Activated CD8-positive, alpha-beta T cell treated with anti-CD3 and anti-CD28 coated beads for 36 hours (primary cell): ENCODE results near the gene AKR1C2. TPM values are rescaled to one million over a fixed set of nuclear protein-coding genes. Genes with fewer than 3 reads are reported as not detected.
"Not testable (repeated sequence)": the region's sequence is repeated elsewhere in the genome, so short reads cannot be mapped to it uniquely, and the experiment has no call there.

Source experiments
- ATAC-seq: fragments of 200-7000 bp; cut with Tn5 transposase; one replicate; pipeline ENCODE4 v1.10.0; 2021; ENCODE audit warnings: mild to moderate bottlenecking, moderate library complexity
- CTCF ChIA-PET: fragments of 350-600 bp; sonication (Branson Sonifier 250); formaldehyde crosslinking; loops from one replicate; lab custom pipeline; 2021; ENCODE audit warnings: antibody characterized with exemption; lab: Charles Lee
- POLR2A ChIA-PET: fragments of 350-600 bp; sonication (Branson Sonifier 250); formaldehyde crosslinking; loops from one replicate; lab custom pipeline; 2021; ENCODE audit warnings: antibody characterized with exemption; lab: Charles Lee
- DNase-seq: peaks from one replicate; pipeline ENCODE4 v3.0.0-alpha.2; 2020
- H3K27ac Mint-ChIP-seq: one replicate; pipeline ENCODE4 v1.8.0; 2021; ENCODE audit warnings: mild to moderate bottlenecking, mixed read lengths
- H3K27me3 Mint-ChIP-seq: one replicate; pipeline ENCODE4 v1.8.0; 2021; ENCODE audit warnings: mixed read lengths
- H3K36me3 Mint-ChIP-seq: one replicate; pipeline ENCODE4 v1.8.0; 2021; ENCODE audit warnings: low read depth, mixed read lengths
- H3K4me1 Mint-ChIP-seq: one replicate; pipeline ENCODE4 v1.8.0; 2021; ENCODE audit warnings: low read depth, mixed read lengths
- H3K4me3 Mint-ChIP-seq: one replicate; pipeline ENCODE4 v1.8.0; 2021; ENCODE audit warnings: mild to moderate bottlenecking, moderate library complexity, mixed read lengths
- H3K9me3 Mint-ChIP-seq: one replicate; pipeline ENCODE4 v1.8.0; 2021; ENCODE audit warnings: mixed read lengths
- intact Hi-C: fragments of 100-400 bp; cut with micrococcal nuclease; formaldehyde crosslinking; loops from one replicate; pipeline ENCODE4 v1.10.0; 2022
- total RNA-seq, 2 experiments: library from RNA; stranded (reverse); gene quantifications; one replicate each; pipeline ENCODE4 v1.2.3, GENCODE V29; 2021
- TF ChIP-seq, protein P1 (sequence below): fragments of 200-600 bp; IDR thresholded peaks from one replicate; pipeline ENCODE4 v1.8.0; 2022; ENCODE audit warnings: antibody characterized with exemption, mild to moderate bottlenecking

Gene AKR1C2
- total RNA-seq, 2 experiments from 2014 or later: not detected

DNA sequence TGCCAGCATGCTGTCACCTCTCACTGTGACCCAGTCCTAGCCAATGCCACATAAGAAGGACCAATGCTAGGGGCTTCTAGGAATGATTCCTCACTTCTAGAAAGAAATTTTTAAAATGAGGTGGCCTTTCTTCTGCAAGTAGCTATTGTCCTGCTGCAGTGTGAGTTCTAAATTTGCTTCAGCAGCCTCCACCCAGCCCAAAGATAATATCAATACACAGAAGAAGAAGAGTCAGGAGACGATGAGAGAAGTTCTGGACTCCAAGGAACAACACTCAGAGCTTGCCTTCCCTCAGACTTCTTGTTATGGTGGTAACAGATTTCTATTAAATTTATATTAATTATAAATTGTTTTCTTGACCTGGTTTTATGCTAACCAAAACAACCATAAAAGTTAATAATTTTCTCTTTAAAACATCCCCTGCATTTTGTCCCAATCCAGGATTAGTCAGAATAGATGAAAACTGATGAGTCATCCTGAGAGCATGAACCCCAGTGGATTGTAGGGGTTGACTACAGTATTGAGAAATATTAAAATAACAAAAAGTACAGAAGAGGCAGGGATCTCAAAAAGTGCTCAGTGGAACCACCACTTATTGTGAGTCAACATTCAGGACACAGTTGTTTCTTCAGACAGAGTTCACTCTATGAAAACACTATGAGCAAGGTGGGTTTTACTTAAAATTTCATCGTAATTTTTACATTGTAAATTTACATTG is 29.6 kb upstream of the AKR1C2 start:
- ATAC-seq (no peak), DNase-seq (no peak)
- Mint-ChIP-seq H3K27me3 (peaks cover 3% of the 10 kb centered on the region), H3K27ac (no peak overlapping the region), H3K4me3 (no peak overlapping the region), H3K4me1 (no peaks in the 10 kb centered on the region), H3K36me3 (peaks cover 5% of the 10 kb centered on the region), H3K9me3 (peaks cover 33% of the 10 kb centered on the region)
- CTCF ChIA-PET: no interaction called here
- intact Hi-C loops: no loop called here
- POLR2A ChIA-PET: no interaction called here
- TF ChIP-seq, protein P1, sequence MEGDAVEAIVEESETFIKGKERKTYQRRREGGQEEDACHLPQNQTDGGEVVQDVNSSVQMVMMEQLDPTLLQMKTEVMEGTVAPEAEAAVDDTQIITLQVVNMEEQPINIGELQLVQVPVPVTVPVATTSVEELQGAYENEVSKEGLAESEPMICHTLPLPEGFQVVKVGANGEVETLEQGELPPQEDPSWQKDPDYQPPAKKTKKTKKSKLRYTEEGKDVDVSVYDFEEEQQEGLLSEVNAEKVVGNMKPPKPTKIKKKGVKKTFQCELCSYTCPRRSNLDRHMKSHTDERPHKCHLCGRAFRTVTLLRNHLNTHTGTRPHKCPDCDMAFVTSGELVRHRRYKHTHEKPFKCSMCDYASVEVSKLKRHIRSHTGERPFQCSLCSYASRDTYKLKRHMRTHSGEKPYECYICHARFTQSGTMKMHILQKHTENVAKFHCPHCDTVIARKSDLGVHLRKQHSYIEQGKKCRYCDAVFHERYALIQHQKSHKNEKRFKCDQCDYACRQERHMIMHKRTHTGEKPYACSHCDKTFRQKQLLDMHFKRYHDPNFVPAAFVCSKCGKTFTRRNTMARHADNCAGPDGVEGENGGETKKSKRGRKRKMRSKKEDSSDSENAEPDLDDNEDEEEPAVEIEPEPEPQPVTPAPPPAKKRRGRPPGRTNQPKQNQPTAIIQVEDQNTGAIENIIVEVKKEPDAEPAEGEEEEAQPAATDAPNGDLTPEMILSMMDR: no peak

DNA sequence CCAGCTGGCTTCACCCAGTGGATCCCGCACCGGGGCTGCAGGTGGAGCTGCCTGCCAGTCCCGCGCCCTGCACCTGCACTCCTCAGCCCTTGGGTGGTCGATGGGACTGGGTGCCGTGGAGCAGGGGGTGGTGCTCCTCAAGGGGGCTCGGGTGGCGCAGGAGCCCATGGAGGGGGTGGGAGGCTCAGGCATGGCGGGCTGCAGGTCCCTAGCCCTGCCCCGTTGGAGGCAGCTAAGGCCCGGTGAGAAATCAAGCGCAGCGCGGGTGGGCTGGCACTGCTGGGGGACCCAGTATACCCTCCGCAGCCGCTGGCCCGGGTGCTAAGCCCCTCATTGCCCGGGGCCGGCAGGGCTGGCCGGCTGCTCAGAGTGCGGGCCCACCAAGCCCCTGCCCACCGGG is 28.8 kb upstream of the AKR1C2 start:
- intact Hi-C loops, POLR2A ChIA-PET, H3K4me3 Mint-ChIP-seq, H3K36me3 Mint-ChIP-seq, H3K27me3 Mint-ChIP-seq, ATAC-seq, DNase-seq, H3K4me1 Mint-ChIP-seq, H3K27ac Mint-ChIP-seq: not testable (repeated sequence)
- peaks cover 33% of the 10 kb centered on the region for H3K9me3 Mint-ChIP-seq
- CTCF ChIA-PET: interaction anchor here (1.2 kb wide), 1 partner anchor 183 kb away, joined by 3 read pairs; no protein-coding TSS in a partner anchor

DNA sequence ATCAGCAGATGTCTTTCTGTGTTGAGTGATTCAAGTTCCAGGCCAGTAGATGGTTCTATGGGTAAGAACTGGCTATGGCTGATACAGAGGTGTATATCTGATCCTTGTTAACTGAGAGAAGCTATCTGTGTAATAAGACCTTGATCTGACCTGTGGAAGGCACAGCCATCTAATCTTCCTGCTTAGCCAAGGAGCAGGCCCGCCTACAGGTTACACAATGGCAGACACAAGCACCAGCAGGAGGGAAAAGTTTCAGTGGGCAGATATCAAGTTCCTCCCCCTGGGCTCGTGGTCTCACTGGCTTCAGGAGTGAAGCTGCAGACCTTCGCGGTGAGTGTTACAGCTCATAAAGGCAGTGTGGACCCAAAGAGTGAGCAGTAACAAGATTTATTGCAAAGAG is 27.9 kb upstream of the AKR1C2 start:
- intact Hi-C loops, DNase-seq, H3K4me3 Mint-ChIP-seq, H3K4me1 Mint-ChIP-seq, POLR2A ChIA-PET, ATAC-seq, H3K27me3 Mint-ChIP-seq, H3K27ac Mint-ChIP-seq, H3K36me3 Mint-ChIP-seq: not testable (repeated sequence)
- peaks cover 33% of the 10 kb centered on the region for H3K9me3 Mint-ChIP-seq
- CTCF ChIA-PET: interaction anchor here (1.2 kb wide), 1 partner anchor 182 kb away, joined by 3 read pairs; no protein-coding TSS in a partner anchor

DNA sequence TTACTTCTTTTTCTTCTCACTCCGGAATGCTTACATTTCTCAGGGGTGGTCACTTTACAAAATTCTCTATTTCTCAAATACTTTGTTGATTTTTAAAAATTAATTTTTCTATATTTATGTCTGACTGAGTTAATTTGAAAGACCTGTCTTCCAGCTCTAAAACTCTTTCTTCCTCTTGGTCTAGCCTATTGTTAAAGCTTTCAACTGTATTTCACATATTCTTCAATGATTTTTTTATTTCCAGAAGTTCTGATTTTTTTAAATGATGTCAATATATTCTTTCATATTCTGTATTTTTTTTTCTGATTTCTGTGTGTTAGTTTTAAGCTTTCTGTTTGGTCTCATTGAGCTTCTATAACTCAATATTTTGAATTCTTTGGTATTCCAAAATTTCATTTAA is 27.3 kb upstream of the AKR1C2 start:
- TF ChIP-seq, protein P1: no peak
- intact Hi-C loops: no loop called here
- Mint-ChIP-seq H3K27me3 (peaks cover 4% of the 10 kb centered on the region), H3K36me3 (peaks cover 5% of the 10 kb centered on the region), H3K27ac (no peak overlapping the region), H3K4me1 (no peaks in the 10 kb centered on the region), H3K4me3 (no peak overlapping the region), H3K9me3 (peaks cover 32% of the 10 kb centered on the region)
- ATAC-seq (no peak), DNase-seq (no peak)
- POLR2A ChIA-PET: no interaction called here
- CTCF ChIA-PET: no interaction called here

DNA sequence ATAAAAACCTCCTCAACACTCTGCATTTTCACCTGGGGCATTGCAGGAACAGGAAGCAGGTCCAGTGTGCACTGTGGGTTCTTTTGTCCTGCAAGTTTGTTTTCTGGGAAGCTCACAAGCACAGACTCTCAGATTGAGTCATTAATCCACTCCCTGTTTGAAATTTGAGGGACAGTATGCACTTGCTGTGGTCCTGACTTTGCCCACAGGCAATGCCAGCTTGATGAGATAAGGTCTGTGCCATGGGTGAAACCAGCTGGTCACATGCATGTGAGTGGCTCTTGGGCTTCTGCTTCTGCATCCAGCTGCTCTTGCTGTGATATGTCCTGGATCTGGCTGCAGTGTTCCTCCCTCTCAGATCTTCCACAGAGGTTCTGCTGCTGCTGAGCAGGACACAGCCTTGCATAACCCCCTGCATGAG is 21.8 kb upstream of the AKR1C2 start:
- CTCF ChIA-PET, H3K9me3 Mint-ChIP-seq, H3K4me3 Mint-ChIP-seq, DNase-seq, H3K36me3 Mint-ChIP-seq, ATAC-seq, H3K27ac Mint-ChIP-seq, H3K27me3 Mint-ChIP-seq, intact Hi-C loops, POLR2A ChIA-PET, H3K4me1 Mint-ChIP-seq: not testable (repeated sequence)

DNA sequence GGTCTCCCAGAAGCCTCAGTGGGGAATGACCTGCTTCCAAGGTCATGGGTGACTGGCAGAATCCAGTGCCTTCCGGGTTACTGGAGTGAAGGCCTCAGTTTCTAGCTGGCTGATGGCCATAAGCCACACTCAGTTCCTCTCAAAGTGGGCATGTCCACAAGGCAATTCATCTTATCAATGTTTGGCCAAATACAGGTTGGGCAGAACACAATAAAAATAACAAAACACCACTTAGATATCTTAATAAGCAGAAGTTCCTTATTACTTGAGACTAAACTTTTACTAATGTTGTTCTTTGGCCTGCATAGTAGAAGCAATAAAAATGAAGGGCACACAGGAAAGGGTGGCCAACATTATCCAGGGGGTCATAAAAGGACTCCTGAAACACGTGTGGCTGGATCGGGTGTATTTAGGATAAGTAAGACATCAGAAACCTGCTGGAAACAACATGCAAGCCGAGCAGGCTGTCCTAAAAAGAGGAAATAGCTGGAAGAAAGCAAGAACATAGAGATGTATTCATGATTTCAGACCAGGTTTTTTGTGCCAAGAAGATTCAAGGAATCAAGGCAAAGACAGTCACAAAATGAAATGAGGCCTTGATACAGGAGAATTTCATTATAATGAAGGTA is 19.6 kb upstream of the AKR1C2 start:
- intact Hi-C loops: no loop called here
- DNase-seq (no peak), ATAC-seq (no peak)
- H3K9me3 Mint-ChIP-seq: no peaks in the 10 kb centered on the region
- ChIA-PET CTCF (interaction anchor here (1.2 kb wide), 1 partner anchor 173 kb away, joined by 3 read pairs; no protein-coding TSS in a partner anchor), POLR2A (no interaction called here)
- no peak overlapping the region for H3K4me3 Mint-ChIP-seq
- no peaks in the 10 kb centered on the region for H3K36me3 Mint-ChIP-seq
- no peak overlapping the region for H3K27ac Mint-ChIP-seq
- TF ChIP-seq, protein P1: no peak
- no peaks in the 10 kb centered on the region for H3K4me1 Mint-ChIP-seq
- peaks cover 8% of the 10 kb centered on the region for H3K27me3 Mint-ChIP-seq

DNA sequence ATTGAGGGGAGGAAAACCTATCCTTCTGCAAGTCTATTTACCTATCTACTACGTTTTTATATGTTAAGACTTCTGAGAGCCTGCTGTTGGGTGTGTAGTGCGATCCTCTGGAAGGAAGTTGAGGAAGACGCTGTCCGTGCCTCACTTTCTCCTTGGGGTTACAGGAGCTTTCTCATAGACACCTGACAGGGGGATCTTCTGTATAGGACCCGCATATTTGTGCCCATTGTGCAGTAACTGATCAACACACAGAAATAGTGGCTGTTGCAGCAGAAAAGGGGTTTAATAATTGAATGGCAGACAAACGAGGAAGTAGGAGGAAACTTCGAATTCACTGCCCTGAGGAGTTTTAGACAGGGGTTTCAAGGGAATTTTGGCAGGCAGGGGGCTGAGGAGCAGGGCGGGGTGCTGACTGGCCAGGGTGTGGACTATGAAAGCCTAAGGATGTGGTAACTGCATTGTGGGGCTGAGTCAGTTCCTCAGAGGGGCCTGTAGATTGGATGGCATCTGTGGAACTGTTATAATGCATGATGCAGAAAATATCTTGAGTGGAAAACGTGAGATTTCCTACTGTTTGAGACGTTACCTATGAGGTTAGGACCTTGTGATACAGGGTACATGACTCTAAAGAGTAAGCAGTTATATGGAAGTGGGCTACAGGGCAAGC is 18.1 kb upstream of the AKR1C2 start:
- ATAC-seq, POLR2A ChIA-PET, H3K27ac Mint-ChIP-seq: not testable (repeated sequence)

DNA sequence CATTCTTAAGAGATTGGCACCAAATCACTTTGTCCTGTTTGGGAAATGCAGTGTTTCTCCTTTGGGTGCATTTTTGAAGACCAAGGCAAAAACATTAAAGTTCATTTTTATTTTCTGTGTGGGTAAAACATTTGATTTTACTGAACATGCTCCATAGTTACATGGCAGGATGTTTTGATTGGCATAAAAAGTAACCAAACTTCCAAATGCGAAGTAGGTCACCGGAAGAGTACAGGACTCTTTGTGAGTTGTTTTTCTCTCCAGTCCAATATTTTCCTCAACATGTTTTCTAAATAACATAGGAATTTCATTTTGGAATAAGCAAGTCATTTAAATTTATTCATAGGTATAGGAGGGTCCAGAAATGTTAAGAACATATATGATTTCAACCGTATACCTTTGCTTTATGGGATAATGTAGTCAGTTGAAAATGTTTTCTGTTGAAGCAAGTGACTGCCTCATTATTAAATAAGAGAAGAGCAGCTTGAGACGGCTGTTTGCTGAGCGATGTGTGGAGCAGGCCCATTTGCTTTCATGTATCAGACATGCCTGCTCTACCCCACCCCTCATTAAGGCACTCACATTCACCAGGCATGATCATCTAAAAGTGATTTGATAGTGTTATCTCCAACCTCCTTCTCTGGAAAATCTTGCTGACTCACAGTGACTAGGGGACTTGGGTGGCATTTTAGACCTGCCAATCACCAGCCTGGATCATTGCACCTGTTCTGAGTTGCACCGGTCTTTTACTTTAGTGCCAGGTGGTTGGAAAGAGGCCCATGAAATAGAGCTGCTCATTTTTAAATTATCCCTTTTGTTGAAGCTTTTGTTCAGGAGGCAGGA is 16.3 kb upstream of the AKR1C2 start:
- CTCF ChIA-PET, ATAC-seq, H3K27me3 Mint-ChIP-seq, H3K4me1 Mint-ChIP-seq, H3K9me3 Mint-ChIP-seq, intact Hi-C loops, H3K27ac Mint-ChIP-seq, POLR2A ChIA-PET, H3K36me3 Mint-ChIP-seq, H3K4me3 Mint-ChIP-seq, DNase-seq: not testable (repeated sequence)

More for the DNA sequence above, 18.1 kb upstream of the AKR1C2 start:
- H3K36me3 Mint-ChIP-seq, intact Hi-C loops, CTCF ChIA-PET, H3K9me3 Mint-ChIP-seq, H3K4me1 Mint-ChIP-seq, H3K27me3 Mint-ChIP-seq, DNase-seq, H3K4me3 Mint-ChIP-seq: not testable (repeated sequence)
